ENCODE data around the gene FEZ2.

DNA sequence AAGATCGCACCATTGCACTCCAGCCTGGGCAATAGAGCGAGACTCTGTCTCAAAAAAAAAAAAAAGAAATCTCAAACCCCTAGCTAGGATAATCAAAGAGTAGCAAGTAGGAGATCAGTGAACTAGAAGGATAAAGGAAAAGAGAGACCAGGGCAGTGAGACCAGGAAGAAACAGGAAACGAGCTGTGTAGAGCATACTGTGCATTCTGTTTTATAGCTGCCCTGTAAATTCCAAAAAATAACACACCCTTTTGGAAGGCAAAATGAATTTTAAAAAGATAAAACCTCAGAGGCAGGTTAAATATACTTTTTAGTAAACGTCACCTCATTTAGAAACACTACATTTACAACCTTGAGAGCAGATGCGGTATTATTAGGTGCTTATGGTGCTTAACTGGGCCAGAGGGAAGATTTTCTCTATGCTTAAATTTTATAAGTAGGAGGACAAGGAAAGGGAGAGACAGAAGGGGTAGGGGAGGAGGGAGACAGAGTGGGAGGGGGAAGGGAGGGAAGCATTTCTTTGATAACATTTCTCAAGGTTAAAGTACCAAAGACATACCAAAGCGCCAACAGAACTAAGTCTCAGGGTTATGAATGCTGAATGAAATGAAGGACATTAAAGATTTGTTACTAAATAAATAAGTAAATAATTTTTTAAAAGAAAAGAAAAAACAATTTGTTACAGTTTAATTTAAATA, 30.1 kb downstream of the FEZ2 start:
- TF ChIP-seq POLR2AphosphoS5 (IDR thresholded peaks at IDR 0.05; ENCODE audit: low read depth, low read length) (no peak), TCF7L2 (IDR thresholded peaks at IDR 0.05; ENCODE audit: low read depth, low read length) (no peak)
- TF ChIP-seq, protein P1, sequence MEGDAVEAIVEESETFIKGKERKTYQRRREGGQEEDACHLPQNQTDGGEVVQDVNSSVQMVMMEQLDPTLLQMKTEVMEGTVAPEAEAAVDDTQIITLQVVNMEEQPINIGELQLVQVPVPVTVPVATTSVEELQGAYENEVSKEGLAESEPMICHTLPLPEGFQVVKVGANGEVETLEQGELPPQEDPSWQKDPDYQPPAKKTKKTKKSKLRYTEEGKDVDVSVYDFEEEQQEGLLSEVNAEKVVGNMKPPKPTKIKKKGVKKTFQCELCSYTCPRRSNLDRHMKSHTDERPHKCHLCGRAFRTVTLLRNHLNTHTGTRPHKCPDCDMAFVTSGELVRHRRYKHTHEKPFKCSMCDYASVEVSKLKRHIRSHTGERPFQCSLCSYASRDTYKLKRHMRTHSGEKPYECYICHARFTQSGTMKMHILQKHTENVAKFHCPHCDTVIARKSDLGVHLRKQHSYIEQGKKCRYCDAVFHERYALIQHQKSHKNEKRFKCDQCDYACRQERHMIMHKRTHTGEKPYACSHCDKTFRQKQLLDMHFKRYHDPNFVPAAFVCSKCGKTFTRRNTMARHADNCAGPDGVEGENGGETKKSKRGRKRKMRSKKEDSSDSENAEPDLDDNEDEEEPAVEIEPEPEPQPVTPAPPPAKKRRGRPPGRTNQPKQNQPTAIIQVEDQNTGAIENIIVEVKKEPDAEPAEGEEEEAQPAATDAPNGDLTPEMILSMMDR (IDR thresholded peaks at IDR 0.05), result no peak
- TF ChIP-seq, protein P2, sequence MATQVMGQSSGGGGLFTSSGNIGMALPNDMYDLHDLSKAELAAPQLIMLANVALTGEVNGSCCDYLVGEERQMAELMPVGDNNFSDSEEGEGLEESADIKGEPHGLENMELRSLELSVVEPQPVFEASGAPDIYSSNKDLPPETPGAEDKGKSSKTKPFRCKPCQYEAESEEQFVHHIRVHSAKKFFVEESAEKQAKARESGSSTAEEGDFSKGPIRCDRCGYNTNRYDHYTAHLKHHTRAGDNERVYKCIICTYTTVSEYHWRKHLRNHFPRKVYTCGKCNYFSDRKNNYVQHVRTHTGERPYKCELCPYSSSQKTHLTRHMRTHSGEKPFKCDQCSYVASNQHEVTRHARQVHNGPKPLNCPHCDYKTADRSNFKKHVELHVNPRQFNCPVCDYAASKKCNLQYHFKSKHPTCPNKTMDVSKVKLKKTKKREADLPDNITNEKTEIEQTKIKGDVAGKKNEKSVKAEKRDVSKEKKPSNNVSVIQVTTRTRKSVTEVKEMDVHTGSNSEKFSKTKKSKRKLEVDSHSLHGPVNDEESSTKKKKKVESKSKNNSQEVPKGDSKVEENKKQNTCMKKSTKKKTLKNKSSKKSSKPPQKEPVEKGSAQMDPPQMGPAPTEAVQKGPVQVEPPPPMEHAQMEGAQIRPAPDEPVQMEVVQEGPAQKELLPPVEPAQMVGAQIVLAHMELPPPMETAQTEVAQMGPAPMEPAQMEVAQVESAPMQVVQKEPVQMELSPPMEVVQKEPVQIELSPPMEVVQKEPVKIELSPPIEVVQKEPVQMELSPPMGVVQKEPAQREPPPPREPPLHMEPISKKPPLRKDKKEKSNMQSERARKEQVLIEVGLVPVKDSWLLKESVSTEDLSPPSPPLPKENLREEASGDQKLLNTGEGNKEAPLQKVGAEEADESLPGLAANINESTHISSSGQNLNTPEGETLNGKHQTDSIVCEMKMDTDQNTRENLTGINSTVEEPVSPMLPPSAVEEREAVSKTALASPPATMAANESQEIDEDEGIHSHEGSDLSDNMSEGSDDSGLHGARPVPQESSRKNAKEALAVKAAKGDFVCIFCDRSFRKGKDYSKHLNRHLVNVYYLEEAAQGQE (IDR thresholded peaks at IDR 0.05; ENCODE audit: insufficient read depth in 1 of 2, low read depth in 2 of 2, low read length in 1 of 2), result no peak

All from Panc1 (cell line).